Measurements from ENCODE around the gene ARHGAP27. TPM values are rescaled to one million over a fixed set of nuclear protein-coding genes. Genes with fewer than 3 reads are reported as not detected.
A peak's percentile ranks its signal among the peaks of the same experiment; 100 is the strongest.

Gene ARHGAP27
- total and polyA plus RNA-seq, 2 experiments from 2014 or later: 0.59 to 3.4 TPM

DNA sequence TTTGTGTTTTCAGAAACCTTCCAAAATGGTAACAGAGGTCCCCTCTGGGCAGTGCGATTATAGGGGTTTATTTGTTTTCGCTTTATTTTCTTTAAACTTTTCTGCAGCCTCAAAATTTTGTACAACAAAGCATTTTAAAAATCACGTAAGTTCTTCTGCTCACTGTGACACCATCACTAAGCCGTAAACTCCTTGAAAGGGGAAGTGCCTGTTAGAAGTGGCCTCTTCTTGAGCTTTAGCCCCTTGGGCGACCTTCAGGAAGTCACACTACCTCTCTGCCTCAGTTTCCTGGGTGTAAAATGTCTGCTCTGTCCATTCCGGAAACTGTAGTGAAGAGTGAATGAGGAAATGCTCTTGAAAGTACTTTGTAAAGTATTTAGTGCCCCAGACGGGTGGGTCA is 26.6 kb downstream of the ARHGAP27 start:
- Histone ChIP-seq H3K27ac (no peak overlapping the region), H3K9me3 (ENCODE audit: low read depth) (no peaks in the 10 kb centered on the region), H3K27me3 (replicated peaks; ENCODE audit: insufficient read depth) (0 out of 2 replicates have a peak, but pooled peaks cover 6% of the 10 kb centered on the region), H3K79me2 (ENCODE audit: insufficient read depth) (no peaks in the 10 kb centered on the region), H3K4me3 (peak overlapping the region; percentile 51; the same call in 1 of the 2 replicates), H3K36me3 (ENCODE audit: low read depth) (no peaks in the 10 kb centered on the region), H4K20me1 (ENCODE audit: insufficient read depth) (no peaks in the 10 kb centered on the region), H3K9ac (no peak overlapping the region), H3F3A (ENCODE audit: insufficient read depth) (no peaks in the 10 kb centered on the region), H3K4me2 (ENCODE audit: unreplicated experiment) (no peak overlapping the region), H3K4me1 (ENCODE audit: insufficient read depth) (no peaks in the 10 kb centered on the region), H3K9me2 (ENCODE audit: insufficient read depth) (no peaks in the 10 kb centered on the region), H2AFZ (peak overlapping the region; percentile 71; the same call in 1 of the 2 replicates)
- WGBS, 2 experiments (ENCODE audit: low coverage in 1 of 2, low lambda C conversion rate in 2 of 2, missing lambda C conversion rate in 2 of 2): 69% methylated on average over 7 of the region's 7 CpGs
- in situ Hi-C loops (cut with MboI): no loop called here
- TF ChIP-seq EZH2 (IDR thresholded peaks at IDR 0.05; ENCODE audit: insufficient read depth, poor library complexity, severe bottlenecking) (no peak), EZH2phosphoT487 (IDR thresholded peaks at IDR 0.05; ENCODE audit: insufficient read depth, low read depth) (no peak)
- DNase-seq: no peak

GRCh38 chr17:45405250-45406086 is 27.2 kb downstream of the ARHGAP27 start:
- Histone ChIP-seq H3K4me3 (peak overlapping the region; percentile 51), H2AFZ (peak overlapping the region; percentile 71), H3K27ac (no peak overlapping the region), H3K4me1 (ENCODE audit: insufficient read depth) (no peaks in the 10 kb centered on the region), H3K27me3 (replicated peaks; ENCODE audit: insufficient read depth) (0 out of 2 replicates have a peak, but pooled peaks cover 6% of the 10 kb centered on the region), H3K9me3 (ENCODE audit: low read depth) (no peaks in the 10 kb centered on the region), H3K79me2 (ENCODE audit: insufficient read depth) (no peaks in the 10 kb centered on the region), H3F3A (ENCODE audit: insufficient read depth) (no peaks in the 10 kb centered on the region), H3K9me2 (ENCODE audit: insufficient read depth) (no peaks in the 10 kb centered on the region), H4K20me1 (ENCODE audit: insufficient read depth) (no peaks in the 10 kb centered on the region), H3K9ac (no peak overlapping the region; the same call in 1 of the 2 replicates), H3K4me2 (ENCODE audit: unreplicated experiment) (no peak overlapping the region), H3K36me3 (ENCODE audit: low read depth) (no peaks in the 10 kb centered on the region)
- TF ChIP-seq EZH2 (IDR thresholded peaks at IDR 0.05; ENCODE audit: insufficient read depth, poor library complexity, severe bottlenecking) (no peak), EZH2phosphoT487 (IDR thresholded peaks at IDR 0.05; ENCODE audit: insufficient read depth, low read depth) (no peak)
- peak; percentile 40 for DNase-seq
- in situ Hi-C loops (cut with MboI): no loop called here
- WGBS, 2 experiments (ENCODE audit: low coverage in 1 of 2, low lambda C conversion rate in 2 of 2, missing lambda C conversion rate in 2 of 2): 22 to 25% methylated on average over 35 to 38 of the region's 48 CpGs

- H3K27ac ChIP-seq: no peak overlapping the region
- 39 to 47% methylated on average over 13 to 14 of the region's 14 CpGs for WGBS, 2 experiments (ENCODE audit: low coverage in 1 of 2, low lambda C conversion rate in 2 of 2, missing lambda C conversion rate in 2 of 2)
- H3K9me3 ChIP-seq (ENCODE audit: low read depth): no peaks in the 10 kb centered on the region
- no peaks in the 10 kb centered on the region for H3K9me2 ChIP-seq (ENCODE audit: insufficient read depth)
- no peak for TF ChIP-seq EZH2 (IDR thresholded peaks at IDR 0.05; ENCODE audit: insufficient read depth, poor library complexity, severe bottlenecking)
- no peak for TF ChIP-seq EZH2phosphoT487 (IDR thresholded peaks at IDR 0.05; ENCODE audit: insufficient read depth, low read depth)
- no peak for DNase-seq
- no peaks in the 10 kb centered on the region for H4K20me1 ChIP-seq (ENCODE audit: insufficient read depth)
- no peak overlapping the region for H2AFZ ChIP-seq
- no peaks in the 10 kb centered on the region for H3F3A ChIP-seq (ENCODE audit: insufficient read depth)
- no peaks in the 10 kb centered on the region for H3K4me1 ChIP-seq (ENCODE audit: insufficient read depth)
- no peaks in the 10 kb centered on the region for H3K36me3 ChIP-seq (ENCODE audit: low read depth)
- H3K79me2 ChIP-seq (ENCODE audit: insufficient read depth): no peaks in the 10 kb centered on the region
- in situ Hi-C loops (cut with MboI): no loop called here
- H3K4me2 ChIP-seq (ENCODE audit: unreplicated experiment): no peak overlapping the region
- H3K4me3 ChIP-seq: no peak overlapping the region
- H3K9ac ChIP-seq: no peak overlapping the region
- H3K27me3 ChIP-seq (replicated peaks; ENCODE audit: insufficient read depth): 0 out of 2 replicates have a peak, but pooled peaks cover 6% of the 10 kb centered on the region
Observed at GRCh38 chr17:45404870-45405249, 27.8 kb downstream of the ARHGAP27 start.

GRCh38 chr17:45403906-45404490 is 28.7 kb downstream of the ARHGAP27 start:
- H3K27ac ChIP-seq: no peak overlapping the region
- 94 to 95% methylated on average over 10 of the region's 10 CpGs for WGBS, 2 experiments (ENCODE audit: low coverage in 1 of 2, low lambda C conversion rate in 2 of 2, missing lambda C conversion rate in 2 of 2)
- H3K9me2 ChIP-seq (ENCODE audit: insufficient read depth): no peaks in the 10 kb centered on the region
- H3K4me2 ChIP-seq (ENCODE audit: unreplicated experiment): no peak overlapping the region
- H3K9ac ChIP-seq: no peak overlapping the region
- in situ Hi-C loops (cut with MboI): no loop called here
- no peak for DNase-seq
- H2AFZ ChIP-seq: no peak overlapping the region
- H4K20me1 ChIP-seq (ENCODE audit: insufficient read depth): no peaks in the 10 kb centered on the region
- H3K9me3 ChIP-seq (ENCODE audit: low read depth): no peaks in the 10 kb centered on the region
- 0 out of 2 replicates have a peak, but pooled peaks cover 6% of the 10 kb centered on the region for H3K27me3 ChIP-seq (replicated peaks; ENCODE audit: insufficient read depth)
- TF ChIP-seq EZH2 (IDR thresholded peaks at IDR 0.05; ENCODE audit: insufficient read depth, poor library complexity, severe bottlenecking) (no peak), EZH2phosphoT487 (IDR thresholded peaks at IDR 0.05; ENCODE audit: insufficient read depth, low read depth) (no peak)
- no peaks in the 10 kb centered on the region for H3K4me1 ChIP-seq (ENCODE audit: insufficient read depth)
- H3K79me2 ChIP-seq (ENCODE audit: insufficient read depth): no peaks in the 10 kb centered on the region
- H3K4me3 ChIP-seq: no peak overlapping the region
- no peaks in the 10 kb centered on the region for H3F3A ChIP-seq (ENCODE audit: insufficient read depth)
- no peaks in the 10 kb centered on the region for H3K36me3 ChIP-seq (ENCODE audit: low read depth)

Measured in GM23248 (cell line).